GM12801 (cell line): ENCODE measurements around the gene PTGER4.

Source experiments
- CTCF ChIP-seq: IDR thresholded peaks from one replicate; pipeline ENCODE4 v1.5.1; 2011; ENCODE audit warnings: control low read depth; ENCODE audit not compliant: insufficient read length; ENCODE audit errors: extremely low read depth

The PTGER4 gene

GRCh38 chr5:40688996-40689395 is 9.3 kb downstream of the PTGER4 start:
- TF ChIP-seq CTCF: no peak

- TF ChIP-seq CTCF: no peak
Observed at GRCh38 chr5:40689438-40689837, 9.7 kb downstream of the PTGER4 start.

- TF ChIP-seq CTCF: no peak
Observed at GRCh38 chr5:40690267-40690666, 10.6 kb downstream of the PTGER4 start.

- TF ChIP-seq CTCF: no peak
Observed at GRCh38 chr5:40691894-40692293, 12.2 kb downstream of the PTGER4 start.

GRCh38 chr5:40694433-40694832 is 14.7 kb downstream of the PTGER4 start:
- TF ChIP-seq CTCF: no peak

- no peak for TF ChIP-seq CTCF
Observed at GRCh38 chr5:40700116-40700782, 20.5 kb downstream of the PTGER4 start.

GRCh38 chr5:40714001-40714400 is 34.3 kb downstream of the PTGER4 start:
- no peak for TF ChIP-seq CTCF
